Right lobe of liver (tissue), 4 donors: Measurements from ENCODE around the gene CDK11B.

Experiments
- POLR2A ChIP-seq: fragments of 450-650 bp; IDR thresholded peaks from one replicate; pipeline ENCODE4 v1.6.1; 2017; ENCODE audit warnings: antibody characterized with exemption, mild to moderate bottlenecking
- TF ChIP-seq, protein P1 (sequence below), 4 donors: fragments of 200-600 bp in 3 of 4; fragments of 450-650 bp in 1 of 4; IDR thresholded peaks; one replicate each; pipeline versions ENCODE4 v1.5.1 to v1.8.0; 2016 to 2022; ENCODE audit warnings: antibody characterized with exemption in 4 of 4, mild to moderate bottlenecking in 2 of 4
- donor health status: DM: no; HTN: no; CAD: no.
- donor health status: DM: no; HTN: no; CAD: no.
- donor health status: DM: no; HTN: yes; CAD: no.

DNA sequence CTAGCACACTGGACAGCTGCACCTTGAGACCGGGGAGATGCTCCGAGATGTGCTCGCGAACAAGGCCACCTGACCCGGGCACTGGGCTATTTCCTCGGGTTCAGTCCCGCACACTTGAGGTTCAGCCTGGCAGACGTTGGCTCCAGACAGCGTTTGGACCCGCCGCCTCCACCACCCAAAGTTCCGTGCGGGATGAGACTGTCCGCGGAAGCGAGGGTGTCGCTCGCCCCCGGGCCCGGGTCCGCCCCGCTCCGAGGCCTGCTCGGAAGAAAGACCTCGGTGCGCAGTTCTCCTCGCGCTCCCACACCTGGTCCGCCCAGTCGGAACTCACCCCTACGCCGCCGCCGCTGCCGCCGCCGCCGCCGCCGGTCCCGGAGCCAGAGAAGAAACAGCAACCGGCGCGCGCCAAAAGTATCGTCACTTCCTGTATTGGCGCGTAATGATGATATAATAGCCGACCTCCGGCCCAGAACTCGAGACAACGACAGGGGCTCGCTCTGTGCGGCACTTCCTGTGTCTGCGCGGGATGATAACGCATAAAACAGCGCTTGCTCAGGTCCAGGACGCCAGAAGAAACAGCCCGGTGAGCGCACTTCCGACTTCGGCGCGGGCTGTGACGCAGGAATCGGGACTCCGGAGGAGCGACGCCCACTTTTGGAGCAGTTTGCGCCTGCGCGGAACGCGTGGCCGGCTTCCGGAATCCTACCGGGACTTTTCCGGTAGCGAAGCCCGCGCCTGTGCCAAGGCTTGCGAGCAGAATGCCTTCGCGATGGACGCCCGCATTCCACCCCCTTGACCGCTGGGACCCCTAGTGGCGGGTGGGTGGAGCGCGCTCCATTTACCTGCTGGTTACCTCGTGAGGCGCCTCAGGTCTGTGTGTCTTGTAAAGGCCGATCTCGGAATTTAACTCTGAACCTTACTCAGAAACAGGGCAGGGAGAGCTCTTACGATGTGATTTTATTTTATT is at the start of gene CDK11B:
- TF ChIP-seq, protein P1, sequence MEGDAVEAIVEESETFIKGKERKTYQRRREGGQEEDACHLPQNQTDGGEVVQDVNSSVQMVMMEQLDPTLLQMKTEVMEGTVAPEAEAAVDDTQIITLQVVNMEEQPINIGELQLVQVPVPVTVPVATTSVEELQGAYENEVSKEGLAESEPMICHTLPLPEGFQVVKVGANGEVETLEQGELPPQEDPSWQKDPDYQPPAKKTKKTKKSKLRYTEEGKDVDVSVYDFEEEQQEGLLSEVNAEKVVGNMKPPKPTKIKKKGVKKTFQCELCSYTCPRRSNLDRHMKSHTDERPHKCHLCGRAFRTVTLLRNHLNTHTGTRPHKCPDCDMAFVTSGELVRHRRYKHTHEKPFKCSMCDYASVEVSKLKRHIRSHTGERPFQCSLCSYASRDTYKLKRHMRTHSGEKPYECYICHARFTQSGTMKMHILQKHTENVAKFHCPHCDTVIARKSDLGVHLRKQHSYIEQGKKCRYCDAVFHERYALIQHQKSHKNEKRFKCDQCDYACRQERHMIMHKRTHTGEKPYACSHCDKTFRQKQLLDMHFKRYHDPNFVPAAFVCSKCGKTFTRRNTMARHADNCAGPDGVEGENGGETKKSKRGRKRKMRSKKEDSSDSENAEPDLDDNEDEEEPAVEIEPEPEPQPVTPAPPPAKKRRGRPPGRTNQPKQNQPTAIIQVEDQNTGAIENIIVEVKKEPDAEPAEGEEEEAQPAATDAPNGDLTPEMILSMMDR (IDR thresholded peaks at IDR 0.05): peak; percentile 19 to 32 (median 26)
- TF ChIP-seq POLR2A: peak; percentile 42
